ENCODE results near the gene HDAC3.
A peak's percentile ranks its signal among the peaks of the same experiment; 100 is the strongest.

The HDAC3 gene

GRCh38 chr5:141636413-141637122 is at the start of gene HDAC3, which contains the start of gene RELL2:
Gene HDAC3, minus strand, starts transcription at chr5:141636849. Its CDS starts 59 bp downstream, at chr5:141636790.
Gene RELL2, plus strand, starts transcription at chr5:141636997. Its CDS starts 1,229 bp downstream, at chr5:141638226.
- peak; percentile 63 for DNase-seq

GRCh38 chr5:141685591-141685990 is 48.9 kb upstream of the HDAC3 start:
- no peak for DNase-seq

GRCh38 chr5:141683596-141684141 is 47.0 kb upstream of the HDAC3 start:
- DNase-seq, result no peak

GRCh38 chr5:141681695-141682641 is 45.3 kb upstream of the HDAC3 start, which contains the start of gene ARAP3:
Gene ARAP3, minus strand, starts transcription at chr5:141682230. Its CDS starts 1,744 bp downstream, at chr5:141680486.
- no peak for DNase-seq

GRCh38 chr5:141681295-141681694 is 44.6 kb upstream of the HDAC3 start:
- DNase-seq, result no peak

- DNase-seq, result no peak
Measured at GRCh38 chr5:141680751-141681201, 44.1 kb upstream of the HDAC3 start.

GRCh38 chr5:141680178-141680577 is 43.5 kb upstream of the HDAC3 start:
- no peak for DNase-seq

GRCh38 chr5:141677415-141677814 is 40.8 kb upstream of the HDAC3 start:
- DNase-seq, result no peak

GRCh38 chr5:141675672-141676071 is 39.0 kb upstream of the HDAC3 start:
- DNase-seq, result no peak

- no peak for DNase-seq
Measured at GRCh38 chr5:141674747-141675146, 38.1 kb upstream of the HDAC3 start.

- DNase-seq, result no peak
Measured at GRCh38 chr5:141672841-141673813, 36.5 kb upstream of the HDAC3 start.

- no peak for DNase-seq
Measured at GRCh38 chr5:141672071-141672840, 35.6 kb upstream of the HDAC3 start.

- DNase-seq, result no peak
Measured at GRCh38 chr5:141669520-141669919, 32.9 kb upstream of the HDAC3 start.

- no peak for DNase-seq
Measured at GRCh38 chr5:141668601-141669265, 32.1 kb upstream of the HDAC3 start.

- DNase-seq, result no peak
Measured at GRCh38 chr5:141665995-141666940, 29.6 kb upstream of the HDAC3 start.

- DNase-seq, result peak; percentile 7
Measured at GRCh38 chr5:141664733-141665461, 28.2 kb upstream of the HDAC3 start.

GRCh38 chr5:141663506-141663905 is 26.9 kb upstream of the HDAC3 start:
- DNase-seq, result no peak

GRCh38 chr5:141662028-141662427 is 25.4 kb upstream of the HDAC3 start:
- DNase-seq, result no peak

Data from NCI-H2171 (cell line).